Smooth muscle cell of trachea (primary cell): ENCODE results near the gene ZNF280B. TPM values are rescaled to one million over a fixed set of nuclear protein-coding genes. Genes with fewer than 3 reads are reported as not detected.

ENCODE experiments used
- total RNA-seq: library from RNA; depleted of rRNA; stranded (reverse); fragments of >200 nt; gene quantifications from 2 replicates; pipeline ENCODE4 v1.2.1, GENCODE V29; 2014

The ZNF280B gene, protein sequence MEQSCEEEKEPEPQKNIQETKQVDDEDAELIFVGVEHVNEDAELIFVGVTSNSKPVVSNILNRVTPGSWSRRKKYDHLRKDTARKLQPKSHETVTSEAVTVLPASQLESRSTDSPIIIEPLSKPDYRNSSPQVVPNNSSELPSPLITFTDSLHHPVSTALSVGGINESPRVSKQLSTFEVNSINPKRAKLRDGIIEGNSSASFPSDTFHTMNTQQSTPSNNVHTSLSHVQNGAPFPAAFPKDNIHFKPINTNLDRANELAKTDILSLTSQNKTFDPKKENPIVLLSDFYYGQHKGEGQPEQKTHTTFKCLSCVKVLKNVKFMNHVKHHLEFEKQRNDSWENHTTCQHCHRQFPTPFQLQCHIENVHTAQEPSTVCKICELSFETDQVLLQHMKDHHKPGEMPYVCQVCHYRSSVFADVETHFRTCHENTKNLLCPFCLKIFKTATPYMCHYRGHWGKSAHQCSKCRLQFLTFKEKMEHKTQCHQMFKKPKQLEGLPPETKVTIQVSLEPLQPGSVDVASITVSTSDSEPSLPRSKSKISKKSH
- 0.15 and 0.17 TPM in 2 replicates for total RNA-seq

DNA sequence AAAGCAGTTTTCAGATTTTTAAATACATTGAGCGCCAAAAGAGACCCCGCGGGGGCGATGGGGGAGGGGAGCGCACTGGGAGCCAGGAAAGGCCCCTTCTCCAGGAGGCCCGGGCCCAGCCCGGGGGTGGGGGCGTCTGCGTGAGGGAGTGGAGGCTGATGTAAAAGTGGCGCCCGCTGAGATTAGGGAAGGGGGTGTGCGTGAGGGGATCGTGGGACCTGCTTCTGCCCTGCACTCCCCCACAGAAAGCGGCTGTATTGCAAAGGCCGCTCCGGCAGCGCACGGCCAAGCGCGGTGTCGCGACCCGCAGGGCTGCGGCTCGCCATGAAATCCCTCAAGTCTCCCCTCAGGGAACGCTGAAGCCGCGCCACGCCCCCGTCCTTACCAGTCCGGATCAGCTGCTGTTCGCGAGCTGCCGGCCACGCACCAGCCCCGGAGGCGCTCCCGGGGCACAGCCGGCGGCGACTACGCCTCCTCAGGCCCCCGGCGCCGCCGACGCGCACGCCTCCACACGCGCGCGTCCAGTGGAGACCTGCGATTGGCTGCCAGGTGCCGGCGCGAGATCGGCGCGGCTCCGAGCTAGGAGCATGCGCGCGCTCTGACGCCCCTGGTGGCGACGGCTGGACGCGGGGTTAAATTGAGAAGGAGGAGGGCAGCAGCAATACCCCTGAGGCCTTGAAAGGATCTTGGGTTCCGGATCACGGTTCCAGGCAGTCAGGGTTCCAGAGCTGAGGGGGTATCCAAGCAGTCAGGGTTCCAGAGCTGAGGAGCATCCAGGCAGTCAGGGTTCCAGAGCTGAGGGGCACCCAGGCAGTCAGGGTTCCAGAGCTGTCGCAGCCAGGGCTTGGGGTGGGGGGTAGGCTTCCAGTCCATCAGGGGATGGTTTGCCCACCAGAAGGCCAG lies at the start of gene ZNF280B:
Gene ZNF280B (minus strand): TSS at position 469 of the 903 bp plus-strand sequence. CDS start 19,344 bp downstream, outside the sequence.

DNA sequence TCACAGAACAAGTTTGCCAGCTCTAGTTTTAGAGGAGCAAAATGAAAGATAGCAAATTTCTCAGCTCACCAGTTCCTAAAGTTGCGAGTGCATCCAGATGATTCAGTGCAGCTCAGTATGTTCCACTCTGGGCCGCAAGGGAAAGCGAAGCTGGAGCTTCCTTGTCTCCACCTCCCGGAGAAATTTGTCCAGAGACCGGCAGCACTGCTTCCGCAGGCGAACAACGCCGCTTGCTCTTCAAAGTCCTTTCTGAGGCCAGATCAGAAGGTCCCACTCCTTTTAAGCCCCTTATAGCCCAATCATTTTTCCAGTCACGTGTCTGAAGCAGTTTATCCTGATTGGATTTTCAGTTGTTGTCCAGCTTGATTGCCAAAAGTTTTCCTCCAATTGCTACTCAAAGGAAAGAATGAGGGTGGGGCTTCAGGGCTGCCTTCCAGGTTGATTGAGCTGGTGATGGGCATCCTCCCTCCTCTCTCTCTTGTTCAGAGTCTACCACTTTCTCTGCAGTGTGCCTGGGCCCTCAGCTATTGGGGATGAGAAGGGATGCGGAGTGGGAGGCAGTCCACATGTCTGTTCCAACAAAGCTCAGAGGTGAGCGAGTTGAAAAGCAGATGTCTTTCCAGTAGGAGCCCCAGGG lies 11.6 kb upstream of the ZNF280B start, which contains the start of gene ZNF280A:
Gene ZNF280A (minus strand): TSS at position 251 of the 637 bp plus-strand sequence. CDS start 4,640 bp downstream, outside the sequence.

Other genes with a start within 250 kb of the ZNF280B start
- under 0.01 and 0.15 TPM in 2 replicates for gene ZNF280A, start 11.5 kb upstream of the ZNF280B start, total RNA-seq
- gene PRAME, start 50.5 kb upstream of the ZNF280B start, total RNA-seq: not detected in 2 replicates
- gene GGTLC2, start 135.9 kb upstream of the ZNF280B start, total RNA-seq: not detected in 2 replicates